ENCODE data around the gene GJE1. TPM values are rescaled to one million over a fixed set of nuclear protein-coding genes. Genes with fewer than 3 reads are reported as not detected.
A peak's percentile ranks its signal among the peaks of the same experiment; 100 is the strongest.
"Not testable (repeated sequence)": the region's sequence is repeated elsewhere in the genome, so short reads cannot be mapped to it uniquely, and the experiment has no call there.

GJE1 gene, protein sequence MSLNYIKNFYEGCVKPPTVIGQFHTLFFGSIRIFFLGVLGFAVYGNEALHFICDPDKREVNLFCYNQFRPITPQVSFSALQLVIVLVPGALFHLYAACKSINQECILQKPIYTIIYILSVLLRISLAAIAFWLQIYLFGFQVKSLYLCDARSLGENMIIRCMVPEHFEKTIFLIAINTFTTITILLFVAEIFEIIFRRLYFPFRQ
- total RNA-seq: not detected
- long read RNA-seq: 0 reads

DNA sequence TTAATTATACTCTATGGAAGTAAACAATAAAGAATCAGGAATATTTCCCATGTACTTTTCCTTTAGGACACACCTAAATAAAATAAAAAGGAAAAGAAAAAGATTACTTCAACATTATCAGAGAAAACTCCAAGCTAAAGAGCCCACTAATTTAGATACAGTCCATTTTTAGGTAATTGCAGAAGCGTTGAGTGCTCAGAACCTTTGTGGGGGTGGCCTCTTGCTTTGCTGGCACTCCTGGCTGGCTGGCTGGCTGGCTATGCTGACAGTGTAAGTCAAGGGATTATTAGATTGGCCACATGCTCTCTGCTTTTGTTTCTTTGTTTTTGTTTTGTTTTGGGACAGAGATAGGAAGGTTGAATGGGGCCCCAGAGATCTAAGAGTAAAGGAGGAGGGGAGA lies at the start of gene GJE1:
Gene GJE1, plus strand, starts transcription at position 301 of the 400 bp plus-strand sequence. CDS start 234 bp downstream, outside the sequence.
- intact Hi-C loops (cut with DNase I): no loop called here

DNA sequence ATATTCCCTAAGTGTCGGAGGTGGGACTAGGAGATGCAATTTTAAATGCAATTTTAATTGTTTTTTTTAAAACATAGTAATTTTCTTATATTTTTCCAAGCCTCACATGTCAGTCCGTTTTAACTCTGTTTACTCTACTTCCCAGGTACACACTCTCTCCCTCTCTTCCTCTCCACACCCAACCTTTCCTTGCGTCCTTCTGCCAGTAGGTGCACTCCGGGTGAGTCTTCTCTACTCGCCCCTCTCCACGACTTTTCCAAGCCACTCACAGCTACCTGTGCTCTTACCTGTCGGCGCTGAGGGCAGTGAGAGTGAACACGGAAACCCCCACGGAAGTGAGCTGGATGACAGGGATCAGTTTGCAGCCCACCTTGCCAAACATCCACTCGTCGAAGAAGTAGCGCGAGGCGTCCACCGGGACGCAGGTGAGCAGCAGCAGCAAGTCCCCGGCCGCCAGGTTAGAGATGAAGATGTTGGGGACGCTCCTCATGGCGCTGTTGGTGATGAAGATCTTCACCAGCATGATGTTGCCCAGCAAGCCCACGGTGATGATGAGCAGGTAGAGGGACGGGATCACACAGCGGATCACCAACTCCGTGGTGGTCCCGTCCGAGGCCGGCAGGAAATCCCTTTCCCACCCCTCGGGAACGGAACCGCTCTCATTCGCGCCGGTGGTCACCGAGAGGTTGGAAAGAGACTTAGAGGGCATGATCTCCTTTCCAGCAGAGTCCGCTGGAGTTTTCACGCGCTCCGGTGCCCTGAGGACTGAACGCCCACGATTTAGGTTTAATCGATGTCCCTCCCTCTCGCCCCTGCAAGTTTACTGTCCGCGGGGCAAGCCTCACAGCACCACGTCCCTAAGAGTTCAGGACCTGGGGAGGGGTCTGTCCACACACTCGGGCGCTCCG lies 44.5 kb upstream of the GJE1 start:
- intact Hi-C loops (cut with DNase I): no loop called here
- no peak for ATAC-seq
- DNase-seq: no peak

More for the DNA sequence above, at the start of gene GJE1:
- ATAC-seq (no peak), DNase-seq (no peak)

DNA sequence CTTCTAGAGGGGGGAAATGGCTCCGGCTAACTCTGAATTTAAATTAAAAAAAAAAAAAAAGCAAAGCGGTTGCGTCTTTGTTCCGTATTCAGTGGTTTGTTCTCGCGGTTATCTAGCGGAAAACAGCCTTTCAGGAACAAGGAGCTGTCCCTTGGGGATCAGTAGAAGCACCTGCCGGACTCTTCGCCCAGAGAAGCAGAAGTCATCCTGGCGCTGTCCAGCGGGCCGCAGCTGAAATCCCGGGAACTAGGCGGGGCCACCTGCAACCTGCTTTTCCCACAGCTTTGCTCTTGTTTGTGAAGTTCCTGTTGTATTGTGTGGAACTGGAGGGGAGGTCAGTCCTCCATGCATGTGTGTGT lies 43.9 kb upstream of the GJE1 start:
- intact Hi-C loops (cut with DNase I): no loop called here
- ATAC-seq (peak in 1 of 2 donors; percentile 33), DNase-seq (no peak)

DNA sequence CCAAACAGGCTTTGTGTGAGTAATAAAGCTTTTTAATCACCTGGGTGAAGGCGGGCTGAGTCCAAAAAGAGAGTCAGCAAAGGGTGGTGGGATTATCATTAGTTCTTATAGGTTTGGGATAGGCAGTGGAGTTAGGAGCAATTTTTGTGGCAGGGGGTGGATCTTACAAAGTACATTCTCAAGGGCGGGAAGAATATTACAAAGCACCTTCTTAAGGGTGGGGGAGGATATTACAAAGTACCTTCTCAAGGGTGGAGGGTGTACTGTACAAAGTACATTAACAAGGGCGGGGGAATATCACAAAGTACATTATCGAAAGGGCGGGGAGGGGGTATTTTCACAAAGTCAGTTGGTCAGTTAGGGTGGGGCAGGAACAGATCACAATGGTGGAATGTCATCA lies 27.9 kb upstream of the GJE1 start:
- intact Hi-C loops (cut with DNase I); DNase-seq; ATAC-seq: not testable (repeated sequence)

DNA sequence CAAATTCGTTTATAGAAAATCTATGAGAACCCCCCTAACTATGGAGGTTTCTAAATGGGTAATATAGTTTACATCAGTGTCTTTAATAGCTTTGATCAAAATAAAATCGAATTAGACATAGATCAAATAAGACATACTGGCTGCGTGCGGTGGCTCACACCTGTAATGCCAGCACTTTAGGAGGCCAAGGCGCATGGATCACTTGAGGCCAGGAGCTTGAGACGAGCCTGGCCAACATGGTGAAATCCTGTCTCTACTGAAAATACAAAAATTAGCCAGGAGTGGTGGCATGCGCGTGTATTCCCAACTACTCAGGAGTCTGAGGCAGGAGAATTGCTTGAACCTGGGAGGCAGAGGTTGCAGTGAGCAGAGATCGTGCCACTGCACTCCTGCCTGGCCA lies 21.9 kb upstream of the GJE1 start:
- DNase-seq, ATAC-seq: not testable (repeated sequence)
- intact Hi-C loops (cut with DNase I): loop anchor here (5.0 to 10.0 kb wide), 2 partner anchors 434 to 436 kb away; no protein-coding TSS in a partner anchor

DNA sequence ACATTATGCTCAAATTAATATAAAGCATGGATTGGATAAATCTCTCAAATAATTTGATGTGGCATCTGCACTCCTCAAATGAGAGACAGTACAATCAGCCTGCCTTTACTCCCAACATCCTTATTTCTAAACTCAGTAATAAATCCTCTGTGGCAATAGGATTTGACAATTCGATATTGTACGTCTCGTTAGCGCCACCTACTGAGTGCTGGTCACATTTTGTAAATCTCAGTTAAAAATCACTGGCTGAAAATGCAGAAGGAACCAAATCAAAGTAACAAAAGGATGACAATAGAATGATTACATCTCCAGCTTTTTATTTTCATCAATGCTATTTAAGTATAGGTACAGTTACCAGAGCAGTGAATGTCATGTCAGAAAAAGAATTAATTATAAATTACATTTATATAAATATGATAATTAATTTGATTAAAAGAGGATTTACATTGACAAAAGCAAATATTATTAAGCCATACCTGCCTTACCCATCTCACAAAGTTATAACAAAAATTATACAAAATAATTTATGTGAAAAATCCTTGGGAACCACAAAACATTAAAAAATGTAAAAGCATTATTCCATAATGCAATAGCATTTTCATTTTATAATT lies 20.2 kb upstream of the GJE1 start:
- DNase-seq (peak; percentile 75), ATAC-seq (no peak)
- intact Hi-C loops (cut with DNase I): loop anchor here (5.0 to 10.0 kb wide), 2 partner anchors 435 to 438 kb away; no protein-coding TSS in a partner anchor

DNA sequence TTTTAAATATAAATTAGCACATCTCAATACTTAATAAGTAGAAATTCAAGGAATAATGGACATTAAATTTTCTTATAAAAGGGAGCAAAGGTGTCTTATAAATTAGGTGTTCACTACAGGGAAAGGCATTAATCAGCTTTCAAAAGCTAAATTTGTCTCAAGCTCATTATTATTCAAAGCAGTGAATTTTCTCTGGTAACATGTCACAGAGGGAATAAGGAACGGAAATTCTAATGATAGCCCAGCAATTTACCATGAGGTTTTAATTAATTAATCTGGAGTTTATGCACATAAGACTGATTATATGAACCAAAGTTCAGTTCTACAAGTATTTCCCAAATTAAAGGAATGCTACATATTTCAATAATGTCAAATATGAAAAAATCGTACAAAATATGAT lies 15.4 kb upstream of the GJE1 start:
- no peak for DNase-seq
- no peak for ATAC-seq
- intact Hi-C loops (cut with DNase I): loop anchor here in 1 of 2 donors (10.0 kb wide), 1 partner anchor 443 kb away; no protein-coding TSS in a partner anchor

DNA sequence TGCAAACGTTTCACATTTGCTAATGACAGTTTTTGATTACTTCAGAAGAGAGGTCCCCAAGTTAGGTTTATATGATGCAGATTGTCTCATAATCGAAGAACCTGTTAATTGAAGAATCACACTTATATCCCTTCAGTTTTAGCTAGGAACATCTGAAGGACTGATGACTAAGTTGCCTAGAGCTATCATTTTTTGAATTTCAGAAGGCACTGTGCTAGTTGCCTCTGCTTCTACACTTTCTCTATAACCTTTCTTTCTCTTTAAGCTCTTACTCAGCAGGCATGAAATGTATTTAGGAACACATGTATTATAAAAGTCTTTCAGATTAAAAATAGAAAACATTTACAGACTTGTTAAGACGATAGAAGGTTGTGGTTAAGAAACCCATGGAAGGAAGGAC lies 14.4 kb upstream of the GJE1 start:
- ATAC-seq (no peak), DNase-seq (no peak)
- intact Hi-C loops (cut with DNase I): loop anchor here in 1 of 2 donors (10.0 kb wide), 1 partner anchor 444 kb away; no protein-coding TSS in a partner anchor

DNA sequence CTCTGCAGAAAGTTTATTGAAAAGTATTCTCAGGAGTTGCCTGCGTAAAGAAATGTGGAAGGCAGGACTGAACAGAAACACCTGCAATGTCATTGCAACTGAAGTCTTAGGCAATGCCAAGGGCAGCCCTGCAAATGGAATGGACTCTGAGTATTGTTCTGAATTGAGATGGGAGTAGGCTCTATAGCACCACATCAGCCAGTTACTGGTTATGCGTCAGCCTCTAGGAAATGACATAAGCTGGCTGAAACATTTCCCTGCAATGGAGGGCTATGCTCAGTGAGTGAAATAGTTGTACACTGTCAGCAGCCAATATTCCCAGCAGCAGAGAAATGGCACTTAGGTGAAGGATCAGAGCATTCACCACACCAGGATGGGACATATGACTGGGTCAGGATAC lies 13.8 kb upstream of the GJE1 start:
- intact Hi-C loops (cut with DNase I): loop anchor here in 1 of 2 donors (10.0 kb wide), 1 partner anchor 444 kb away; no protein-coding TSS in a partner anchor

DNA sequence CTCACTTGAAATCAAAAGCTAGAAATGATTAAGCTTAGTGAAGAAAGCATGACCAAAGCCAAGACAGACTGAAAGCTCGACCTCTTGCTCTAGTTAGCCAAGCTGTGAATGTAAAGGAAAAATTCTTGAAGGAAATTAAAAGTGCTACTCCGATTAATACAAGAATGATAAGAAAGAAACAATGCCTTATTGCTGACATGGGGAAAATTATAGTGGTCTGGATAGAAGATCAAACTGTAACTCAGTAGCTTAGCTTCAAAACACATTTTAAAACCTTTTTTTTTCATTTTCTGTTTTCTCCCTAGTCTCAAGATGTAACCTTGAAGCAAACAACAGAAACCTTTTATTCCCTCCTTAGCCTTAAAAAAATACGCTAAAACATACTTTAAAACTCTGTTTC lies 11.4 kb upstream of the GJE1 start:
- intact Hi-C loops (cut with DNase I): no loop called here
- DNase-seq: no peak
- no peak for ATAC-seq

More for the DNA sequence above, 13.8 kb upstream of the GJE1 start:
- DNase-seq (no peak), ATAC-seq (no peak)

DNA sequence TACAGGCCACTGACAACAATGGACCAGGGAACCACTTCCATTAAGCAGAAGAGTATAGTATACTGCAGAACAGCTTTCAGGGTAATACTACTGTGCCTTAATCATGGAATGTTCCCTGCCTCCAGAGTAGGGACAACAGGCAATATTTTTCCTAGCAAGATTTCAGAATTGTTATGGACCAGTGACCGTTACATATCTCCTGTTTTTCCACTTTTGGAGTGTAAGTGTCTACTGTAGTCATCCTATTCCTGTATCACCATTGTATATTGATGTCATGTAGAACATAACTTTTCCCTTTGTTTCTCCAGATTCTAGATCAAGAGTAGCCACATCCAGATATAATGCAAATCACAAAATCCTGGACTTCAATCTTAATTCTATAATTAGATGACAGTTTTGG lies 1.9 kb upstream of the GJE1 start:
- DNase-seq: no peak
- intact Hi-C loops (cut with DNase I): no loop called here
- no peak for ATAC-seq

DNA sequence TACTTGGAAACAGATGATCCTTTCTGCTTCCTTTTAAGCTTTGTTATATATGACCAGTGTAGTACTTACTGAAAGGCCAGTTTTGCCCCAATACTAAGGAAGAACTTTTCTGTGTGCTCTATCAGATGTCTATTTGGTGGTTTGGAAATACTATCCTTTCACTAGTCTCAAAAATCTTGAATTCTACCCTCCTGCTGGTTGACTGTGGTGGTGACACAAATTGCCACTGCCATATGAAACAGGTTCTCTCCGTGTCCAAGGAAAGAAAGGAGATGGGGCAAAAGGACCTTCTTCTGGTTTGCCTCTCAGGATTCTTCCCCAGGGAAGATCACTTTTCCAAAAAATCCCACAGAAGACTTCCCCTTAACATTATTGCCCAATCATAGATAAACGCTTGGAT lies 6.2 kb downstream of the GJE1 start:
- DNase-seq (no peak), ATAC-seq (no peak)
- intact Hi-C loops (cut with DNase I): no loop called here

DNA sequence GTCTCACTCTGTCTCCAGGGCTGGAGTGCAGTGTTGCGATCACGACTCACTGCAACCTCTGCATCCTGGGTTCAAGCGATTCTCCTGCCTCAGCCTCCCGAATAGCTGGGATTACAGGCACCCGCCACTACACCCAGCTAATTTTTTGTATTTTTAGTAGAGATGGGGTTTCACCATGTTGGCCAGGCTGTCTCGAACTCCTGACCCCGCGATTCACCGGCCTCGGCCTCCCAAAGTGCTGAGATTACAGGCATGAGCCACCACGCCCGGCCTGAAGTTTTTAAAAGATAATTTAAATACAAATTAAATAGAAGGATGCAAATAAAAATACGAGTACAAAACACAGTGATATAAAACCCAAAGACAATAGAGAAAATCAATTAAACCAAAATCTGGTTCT lies 8.8 kb downstream of the GJE1 start:
- intact Hi-C loops (cut with DNase I); DNase-seq; ATAC-seq: not testable (repeated sequence)

DNA sequence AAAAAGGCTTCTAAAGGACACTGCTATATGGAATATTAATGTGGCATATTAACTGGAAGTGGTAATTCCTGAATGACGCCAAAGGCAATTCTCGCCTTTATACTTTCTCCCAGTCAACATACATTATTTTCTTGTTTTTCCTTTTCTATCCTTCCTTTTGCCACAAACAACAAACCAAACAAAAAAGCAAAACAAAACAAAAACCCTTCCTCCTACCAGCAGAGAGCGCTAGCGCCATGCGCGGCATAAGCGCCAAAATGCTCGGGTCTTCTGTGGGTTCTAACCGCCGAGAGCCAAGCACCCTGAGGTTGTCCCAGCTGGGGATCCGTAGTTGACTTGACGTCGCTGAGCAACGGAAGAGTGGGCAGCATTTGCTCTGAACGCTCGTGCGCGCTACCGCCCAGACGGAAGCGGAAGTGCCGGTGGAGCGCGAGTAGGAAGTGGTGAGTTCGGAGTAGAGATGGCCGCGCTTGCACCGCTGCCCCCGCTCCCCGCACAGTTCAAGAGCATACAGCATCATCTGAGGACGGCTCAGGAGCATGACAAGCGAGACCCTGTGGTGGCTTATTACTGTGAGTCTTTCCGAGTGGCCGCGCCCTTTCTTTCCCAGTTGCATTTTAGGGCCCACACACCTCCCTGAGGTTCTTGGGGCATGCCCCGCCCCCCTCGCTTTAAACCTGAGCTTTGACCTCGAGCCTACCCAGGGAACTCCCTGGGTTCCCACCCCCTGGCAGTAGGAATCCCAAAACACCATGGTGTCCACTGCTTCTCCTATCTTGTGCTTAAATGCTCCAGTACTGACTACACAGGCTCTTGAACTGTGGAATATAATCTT lies 14.3 kb downstream of the GJE1 start, which contains the start of the genes NMBR and VTA1:
Gene NMBR, minus strand, starts transcription at position 295 of the 835 bp plus-strand sequence. CDS start 58,464 bp downstream, outside the sequence.
Gene VTA1, plus strand, starts transcription at position 436 of the 835 bp plus-strand sequence. Its CDS starts 25 bp downstream, at position 461.
- peak; percentile 98 for DNase-seq
- intact Hi-C loops (cut with DNase I): loop anchor here (5.0 kb wide), 2 partner anchors 60 to 240 kb away; no protein-coding TSS in a partner anchor
- ATAC-seq: peak; percentile 99 to 100

DNA sequence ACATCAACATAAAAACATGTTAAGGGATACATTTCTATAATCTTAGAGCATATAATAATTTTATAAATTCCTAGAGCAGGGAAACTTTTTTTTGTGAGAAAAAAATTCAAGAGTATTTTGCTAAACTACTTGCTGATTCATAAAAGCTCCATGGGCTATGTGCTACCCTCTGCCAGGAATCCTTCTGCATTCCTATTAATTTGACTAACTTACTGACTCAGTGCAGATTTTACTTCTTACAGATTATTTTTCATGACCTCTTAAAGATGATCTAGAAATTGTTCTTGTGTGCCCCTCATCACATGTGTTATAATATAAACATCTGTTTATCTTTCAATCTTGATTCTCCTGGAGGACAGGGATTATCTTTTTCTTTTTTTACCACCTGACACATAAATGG lies 20.0 kb downstream of the GJE1 start:
- peak in 1 of 2 donors; percentile 68 for ATAC-seq
- no peak for DNase-seq
- intact Hi-C loops (cut with DNase I): loop anchor here in 1 of 2 donors (10.0 kb wide), 1 partner anchor 52 kb away; no protein-coding TSS in a partner anchor

DNA sequence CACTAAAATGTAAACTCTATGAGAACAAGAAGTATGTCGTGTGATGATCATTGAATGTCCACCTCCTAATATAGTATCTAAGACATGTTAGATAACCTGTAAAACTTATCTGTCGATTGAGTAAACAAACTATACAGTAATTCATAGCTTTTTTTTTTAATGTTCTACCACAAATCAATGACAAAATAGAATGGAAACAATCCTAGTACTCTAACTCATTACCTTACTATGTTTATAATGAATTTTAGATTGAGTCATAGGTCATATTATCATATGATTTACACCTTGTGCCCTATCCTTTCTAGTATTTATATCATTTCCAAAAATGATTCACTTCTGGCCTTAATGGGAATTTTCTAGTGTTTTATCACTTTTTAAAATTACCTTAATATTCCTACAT lies 20.5 kb downstream of the GJE1 start:
- no peak for ATAC-seq
- intact Hi-C loops (cut with DNase I): loop anchor here in 1 of 2 donors (10.0 kb wide), 1 partner anchor 52 kb away; no protein-coding TSS in a partner anchor

DNA sequence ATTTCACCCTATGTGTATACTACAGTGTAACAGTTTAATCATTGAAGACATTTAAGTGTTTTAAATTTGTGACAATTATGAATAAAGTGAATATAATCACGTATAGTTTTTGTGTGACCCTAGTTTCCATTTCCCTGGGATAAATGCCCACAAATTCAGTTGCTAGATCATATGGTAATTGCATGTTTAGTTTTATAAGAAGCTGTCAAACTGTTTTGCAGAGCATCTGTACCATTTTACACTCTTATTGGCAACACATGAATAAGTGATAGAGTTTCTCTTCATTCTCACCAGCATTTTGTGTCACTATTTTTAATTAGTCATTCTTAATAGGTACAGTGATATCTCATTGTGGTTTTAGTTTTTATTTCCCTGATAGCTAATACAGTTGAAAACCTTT lies 21.6 kb downstream of the GJE1 start:
- ATAC-seq (no peak), DNase-seq (no peak)
- intact Hi-C loops (cut with DNase I): loop anchor here in 1 of 2 donors (10.0 kb wide), 1 partner anchor 50 kb away; no protein-coding TSS in a partner anchor

More for the DNA sequence above, 20.5 kb downstream of the GJE1 start:
- no peak for DNase-seq

DNA sequence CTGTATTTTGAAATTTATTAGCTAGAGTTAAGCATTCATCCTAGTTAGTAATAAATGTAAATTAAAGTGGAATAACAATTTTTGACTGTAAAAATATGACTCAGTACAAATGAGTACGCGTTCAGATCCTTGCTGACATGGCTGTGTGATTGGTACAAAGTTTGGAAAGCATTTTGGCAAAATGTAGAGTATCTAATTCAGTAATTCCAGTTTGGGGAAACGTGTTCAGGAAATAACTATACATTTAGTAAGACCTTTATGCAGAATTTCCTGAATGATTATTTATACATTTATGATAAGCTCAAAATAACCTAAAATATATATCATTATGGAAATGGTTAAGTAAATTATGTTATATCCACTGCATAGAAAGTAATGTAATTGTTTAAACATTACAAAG lies 22.4 kb downstream of the GJE1 start:
- no peak for ATAC-seq
- intact Hi-C loops (cut with DNase I): loop anchor here in 1 of 2 donors (10.0 kb wide), 1 partner anchor 50 kb away; no protein-coding TSS in a partner anchor
- DNase-seq: no peak

Measured in left cardiac atrium (tissue), 4 donors.